ENCODE data around the gene ATPAF2.
A peak's percentile ranks its signal among the peaks of the same experiment; 100 is the strongest.

Gene ATPAF2

DNA sequence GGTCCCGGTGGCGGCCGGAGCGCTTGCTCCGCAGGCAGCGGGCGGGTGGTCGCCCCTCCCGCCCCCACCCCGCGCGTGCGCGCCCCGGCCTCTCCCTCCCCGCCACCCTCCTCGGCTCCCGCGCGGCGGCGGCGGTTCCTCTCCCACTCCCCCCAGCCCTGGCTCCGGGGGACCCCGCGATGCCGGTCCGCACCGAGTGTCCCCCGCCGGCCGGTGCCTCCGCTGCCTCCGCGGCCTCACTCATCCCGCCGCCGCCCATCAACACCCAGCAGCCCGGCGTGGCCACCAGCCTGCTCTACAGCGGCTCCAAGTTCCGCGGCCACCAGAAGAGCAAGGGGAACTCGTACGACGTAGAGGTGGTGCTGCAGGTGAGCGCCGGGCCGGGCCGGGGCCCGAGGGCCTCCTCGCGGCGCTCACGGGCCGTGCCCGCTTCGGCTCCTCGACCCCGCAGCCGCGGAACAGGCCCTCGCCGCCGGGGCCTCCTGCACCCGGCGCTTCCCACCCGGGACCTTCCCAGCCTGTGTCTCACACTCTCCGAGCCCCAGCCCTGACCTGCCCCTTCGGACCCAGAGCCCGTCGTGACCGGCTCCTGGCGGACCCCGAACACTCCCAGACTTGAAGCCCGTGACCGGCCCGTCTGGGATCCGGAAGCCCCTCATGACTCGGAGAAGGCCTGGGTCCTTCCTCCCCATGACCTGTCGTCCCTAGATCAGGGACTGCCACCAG is 730 bp upstream of the ATPAF2 start:
- peaks cover 57% of the 10 kb centered on the region for H3K4me1 ChIP-seq (ENCODE audit: insufficient read depth, low read length, severe bottlenecking)
- H3K79me2 ChIP-seq (ENCODE audit: insufficient read depth, low read length) = peaks cover 23% of the 10 kb centered on the region; the same call in 1 of the 2 replicates

DNA sequence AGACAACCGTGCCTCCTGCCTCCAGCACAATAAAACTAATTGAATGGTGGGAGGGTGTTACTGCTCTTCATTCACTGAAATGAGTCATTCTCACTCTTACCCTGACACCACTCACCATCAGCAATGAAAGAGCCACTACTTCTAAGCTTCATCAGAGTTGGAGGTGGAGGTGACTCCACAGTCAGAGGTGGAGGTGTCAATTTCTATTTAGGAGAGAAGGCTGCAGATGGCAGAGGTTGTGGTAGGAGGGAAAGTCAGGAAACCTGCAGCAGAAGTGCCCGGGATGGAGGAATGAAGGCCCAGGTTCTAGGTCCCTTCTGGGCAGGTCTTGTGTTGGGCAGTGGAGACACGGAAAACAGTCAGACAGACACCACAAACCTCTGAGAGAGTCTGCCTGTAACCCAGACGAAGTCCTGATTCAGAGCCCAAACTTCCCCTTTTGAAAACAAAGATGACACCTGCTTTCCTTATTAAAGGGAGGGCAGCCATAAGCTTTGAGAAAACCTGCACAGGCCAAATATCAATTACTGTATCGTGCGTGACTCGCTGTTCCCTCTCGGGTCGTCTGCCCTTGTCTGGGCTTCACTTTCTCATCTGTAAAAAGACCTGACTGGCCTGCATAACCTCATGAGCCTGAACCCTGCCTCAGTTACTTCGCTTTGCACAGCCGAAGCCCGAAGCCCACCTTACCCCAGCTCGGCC is 668 bp downstream of the ATPAF2 start:
- peaks cover 63% of the 10 kb centered on the region for H3K4me1 ChIP-seq (ENCODE audit: insufficient read depth, low read length, severe bottlenecking)
- peaks cover 24% of the 10 kb centered on the region; the same call in 1 of the 2 replicates for H3K79me2 ChIP-seq (ENCODE audit: insufficient read depth, low read length)
- no peaks in the 10 kb centered on the region for H3K36me3 ChIP-seq (ENCODE audit: insufficient read depth, low read length)
- no peaks in the 10 kb centered on the region for H3K27me3 ChIP-seq (ENCODE audit: insufficient read depth, low read length)
- no peaks in the 10 kb centered on the region for H3K9me3 ChIP-seq (ENCODE audit: low read length)
- peak overlapping the region; percentile 81 for H3K4me2 ChIP-seq (ENCODE audit: low read length)
- no peaks in the 10 kb centered on the region for H3K9me2 ChIP-seq (ENCODE audit: low read depth, low read length)
- peak overlapping the region; percentile 83 for H3K9ac ChIP-seq (ENCODE audit: low read length)
- H3K4me3 ChIP-seq (ENCODE audit: low read depth, low read length, poor library complexity, severe bottlenecking) = peak overlapping the region; percentile 82
- no peak for TF ChIP-seq EZH2 (IDR thresholded peaks at IDR 0.05; ENCODE audit: borderline replicate concordance, low read length)
- TF ChIP-seq, protein P1, sequence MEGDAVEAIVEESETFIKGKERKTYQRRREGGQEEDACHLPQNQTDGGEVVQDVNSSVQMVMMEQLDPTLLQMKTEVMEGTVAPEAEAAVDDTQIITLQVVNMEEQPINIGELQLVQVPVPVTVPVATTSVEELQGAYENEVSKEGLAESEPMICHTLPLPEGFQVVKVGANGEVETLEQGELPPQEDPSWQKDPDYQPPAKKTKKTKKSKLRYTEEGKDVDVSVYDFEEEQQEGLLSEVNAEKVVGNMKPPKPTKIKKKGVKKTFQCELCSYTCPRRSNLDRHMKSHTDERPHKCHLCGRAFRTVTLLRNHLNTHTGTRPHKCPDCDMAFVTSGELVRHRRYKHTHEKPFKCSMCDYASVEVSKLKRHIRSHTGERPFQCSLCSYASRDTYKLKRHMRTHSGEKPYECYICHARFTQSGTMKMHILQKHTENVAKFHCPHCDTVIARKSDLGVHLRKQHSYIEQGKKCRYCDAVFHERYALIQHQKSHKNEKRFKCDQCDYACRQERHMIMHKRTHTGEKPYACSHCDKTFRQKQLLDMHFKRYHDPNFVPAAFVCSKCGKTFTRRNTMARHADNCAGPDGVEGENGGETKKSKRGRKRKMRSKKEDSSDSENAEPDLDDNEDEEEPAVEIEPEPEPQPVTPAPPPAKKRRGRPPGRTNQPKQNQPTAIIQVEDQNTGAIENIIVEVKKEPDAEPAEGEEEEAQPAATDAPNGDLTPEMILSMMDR (IDR thresholded peaks at IDR 0.05; ENCODE audit: low read length) = no peak
- H3K27ac ChIP-seq (ENCODE audit: low read depth, low read length, poor library complexity, severe bottlenecking) = peak overlapping the region; percentile 66
- no peaks in the 10 kb centered on the region for H4K20me1 ChIP-seq (ENCODE audit: insufficient read depth, low read length)
- no peaks in the 10 kb centered on the region for H3F3A ChIP-seq (ENCODE audit: insufficient read depth, low read length)
- no peak overlapping the region for H2AFZ ChIP-seq (ENCODE audit: low read length)

More for the DNA sequence above, 730 bp upstream of the ATPAF2 start:
- no peaks in the 10 kb centered on the region for H3F3A ChIP-seq (ENCODE audit: insufficient read depth, low read length)
- peak overlapping the region; percentile 88 for H3K9ac ChIP-seq (ENCODE audit: low read length)
- no peaks in the 10 kb centered on the region for H3K27me3 ChIP-seq (ENCODE audit: insufficient read depth, low read length)
- no peak for TF ChIP-seq EZH2 (IDR thresholded peaks at IDR 0.05; ENCODE audit: borderline replicate concordance, low read length)
- TF ChIP-seq, protein P1 (IDR thresholded peaks at IDR 0.05; ENCODE audit: low read length) = no peak
- peak overlapping the region; percentile 82 for H3K4me2 ChIP-seq (ENCODE audit: low read length)
- H3K9me3 ChIP-seq (ENCODE audit: low read length) = no peaks in the 10 kb centered on the region
- H4K20me1 ChIP-seq (ENCODE audit: insufficient read depth, low read length) = no peaks in the 10 kb centered on the region
- H2AFZ ChIP-seq (ENCODE audit: low read length) = no peak overlapping the region
- peaks cover 2% of the 10 kb centered on the region; the same call in 1 of the 2 replicates for H3K36me3 ChIP-seq (ENCODE audit: insufficient read depth, low read length)
- no peak overlapping the region for H3K27ac ChIP-seq (ENCODE audit: low read depth, low read length, poor library complexity, severe bottlenecking)
- no peaks in the 10 kb centered on the region for H3K9me2 ChIP-seq (ENCODE audit: low read depth, low read length)
- peak overlapping the region; percentile 82 for H3K4me3 ChIP-seq (ENCODE audit: low read depth, low read length, poor library complexity, severe bottlenecking)

DNA sequence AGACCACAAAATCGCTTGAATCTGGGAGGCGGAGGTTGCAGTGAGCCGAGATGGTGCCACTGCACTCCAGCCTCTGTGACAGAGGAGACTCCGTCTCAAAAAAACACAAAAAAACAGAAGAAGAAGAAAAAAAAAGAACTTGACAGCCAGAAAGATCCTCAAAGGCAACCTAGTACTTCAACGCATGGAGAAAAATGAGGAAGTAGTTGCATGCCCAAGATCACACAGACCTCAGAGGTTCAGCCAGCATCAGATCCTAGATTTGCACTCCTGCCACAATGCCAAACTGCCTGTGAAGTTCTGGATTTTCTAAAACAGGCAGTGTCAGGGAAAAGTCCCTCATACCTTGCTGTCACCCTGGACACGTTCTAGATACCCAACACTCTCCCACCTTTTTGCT is 1.5 kb downstream of the ATPAF2 start:
- Histone ChIP-seq H3K79me2 (ENCODE audit: insufficient read depth, low read length) (peaks cover 32% of the 10 kb centered on the region), H4K20me1 (ENCODE audit: insufficient read depth, low read length) (no peaks in the 10 kb centered on the region), H3K9ac (ENCODE audit: low read length) (peak overlapping the region; percentile 83; the same call in 1 of the 2 replicates), H3K9me3 (ENCODE audit: low read length) (no peaks in the 10 kb centered on the region), H3K27me3 (ENCODE audit: insufficient read depth, low read length) (no peaks in the 10 kb centered on the region), H3K9me2 (ENCODE audit: low read depth, low read length) (no peaks in the 10 kb centered on the region), H3K4me3 (ENCODE audit: low read depth, low read length, poor library complexity, severe bottlenecking) (peak overlapping the region; percentile 82), H3K36me3 (ENCODE audit: insufficient read depth, low read length) (no peaks in the 10 kb centered on the region), H3K4me1 (ENCODE audit: insufficient read depth, low read length, severe bottlenecking) (peaks cover 58% of the 10 kb centered on the region), H3F3A (ENCODE audit: insufficient read depth, low read length) (no peaks in the 10 kb centered on the region), H3K4me2 (ENCODE audit: low read length) (peak overlapping the region; percentile 81), H3K27ac (ENCODE audit: low read depth, low read length, poor library complexity, severe bottlenecking) (peak overlapping the region; percentile 66), H2AFZ (ENCODE audit: low read length) (no peak overlapping the region)
- TF ChIP-seq, protein P1 (IDR thresholded peaks at IDR 0.05; ENCODE audit: low read length) = no peak
- TF ChIP-seq EZH2 (IDR thresholded peaks at IDR 0.05; ENCODE audit: borderline replicate concordance, low read length) = no peak

All from OCI-LY1 (cell line).